ENCODE data around the gene EVI5L. TPM values are rescaled to one million over a fixed set of nuclear protein-coding genes. Genes with fewer than 3 reads are reported as not detected.

EVI5L gene
- total and polyA plus RNA-seq, 2 of the 13 experiments (the other 11 are each of a cell fraction or from before 2014, with no cell fraction given): 1.7 to 2.4 TPM

GRCh38 chr19:7914099-7914498 lies 84.1 kb downstream of the EVI5L start:
- CTCF ChIA-PET (ENCODE audit: low intra/inter-chr PET ratio, low total read pairs): no interaction called here
- Histone ChIP-seq H2AFZ (ENCODE audit: low read length) (no peak overlapping the region), H3K4me3 (replicated peaks in 1 of 3; ENCODE audit: insufficient read depth in 1 of 3, low read depth in 2 of 3, low read length in 3 of 3) (no peak overlapping the region), H3K9ac (ENCODE audit: insufficient read depth, low read depth, low read length) (no peak overlapping the region), H3K4me2 (ENCODE audit: low read depth, low read length) (no peak overlapping the region), H3K4me1 (ENCODE audit: insufficient read depth, low read length) (peaks cover 31% of the 10 kb centered on the region), H3K27me3 (ENCODE audit: control insufficient read depth in 1 of 2, insufficient read depth in 2 of 2, low read length in 2 of 2) (no peaks in the 10 kb centered on the region), H3K79me2 (ENCODE audit: insufficient read depth, low read length) (no peaks in the 10 kb centered on the region), H4K20me1 (ENCODE audit: insufficient read depth, low read length) (no peaks in the 10 kb centered on the region), H3K36me3 (replicated peaks in 1 of 2; ENCODE audit: control insufficient read depth in 1 of 2, insufficient read depth in 2 of 2, low read length in 2 of 2) (peaks cover 4 to 20% of the 10 kb centered on the region in 2 experiments; a peak in 3 of 5 replicates), H3K9me3 (ENCODE audit: low read length) (no peaks in the 10 kb centered on the region), H3K27ac (ENCODE audit: extremely low read length, insufficient read depth, low read length) (no peak overlapping the region)
- 87% methylated on average over 12 of the region's 12 CpGs for WGBS (ENCODE audit: low lambda C conversion rate)
- ATAC-seq: no peak
- BruUV-seq (replicated peaks): no TSS peak
- no peak for FAIRE-seq
- POLR2A ChIA-PET: interaction anchor here (1.6 kb wide), 1 partner anchor 27 kb away, joined by 4 read pairs; no protein-coding TSS in a partner anchor
- intact Hi-C loops (cut with micrococcal nuclease; ENCODE audit: unreplicated experiment) (no loop called here), in situ Hi-C loops (cut with HindIII; ENCODE audit: extremely low pct_ligation_motif_present, low pct_unique_long_range_greater_than_20kb) (no loop called here)
- no peak for DNase-seq (ENCODE audit: low spot score)
- peak; percentile 98 for TF ChIP-seq AGO1 (IDR thresholded peaks at IDR 0.05; ENCODE audit: low read depth, low read length, poor library complexity, severe bottlenecking)
- TF ChIP-seq ZBTB34 (CRISPR knock-in tag; IDR thresholded peaks at IDR 0.05): no peak
- no peak for TF ChIP-seq ZMYM2 (CRISPR knock-in tag; IDR thresholded peaks at IDR 0.05)
- 0 out of 2 replicates have a peak, but pooled peaks have one; percentile 14 for TF ChIP-seq RBFOX2 (IDR thresholded peaks at IDR 0.05; ENCODE audit: low read depth, low read length)
- TF ChIP-seq AGO2 (optimal IDR thresholded peaks at IDR 0.05; ENCODE audit: low read depth, low read length): peak; percentile 94

Other genes with a start within 250 kb of the EVI5L start
- 9.1 and 11.8 TPM in 2 replicates for gene CAMSAP3, start 234.4 kb upstream of the EVI5L start, total RNA-seq (2016; rRNA removed; fragmentation: Illumina TruSeq; extraction: Trizol)
- gene CAMSAP3, start 234.4 kb upstream of the EVI5L start, polyA plus RNA-seq (2011; rRNA removed): 10.8 and 16.8 TPM in 2 replicates
- gene XAB2, start 200.7 kb upstream of the EVI5L start, total RNA-seq (2016; rRNA removed; fragmentation: Illumina TruSeq; extraction: Trizol): 6.2 and 8.6 TPM in 2 replicates
- gene XAB2, start 200.7 kb upstream of the EVI5L start, polyA plus RNA-seq (2011; rRNA removed): 23.9 and 28.4 TPM in 2 replicates
- gene PET100, start 200.4 kb upstream of the EVI5L start, total RNA-seq (2016; rRNA removed; fragmentation: Illumina TruSeq; extraction: Trizol): 59.9 and 66.5 TPM in 2 replicates
- 20.0 and 22.3 TPM in 2 replicates for gene PET100, start 200.4 kb upstream of the EVI5L start, polyA plus RNA-seq (2011; rRNA removed)
- 0.80 TPM in 1 of 2 replicates, not detected in the other for gene PCP2, start 196.5 kb upstream of the EVI5L start, total RNA-seq (2016; rRNA removed; fragmentation: Illumina TruSeq; extraction: Trizol)
- gene PCP2, start 196.5 kb upstream of the EVI5L start, polyA plus RNA-seq (2011; rRNA removed): 0.62 and 0.82 TPM in 2 replicates
- 17.8 and 22.8 TPM in 2 replicates for gene STXBP2, start 193.1 kb upstream of the EVI5L start, total RNA-seq (2016; rRNA removed; fragmentation: Illumina TruSeq; extraction: Trizol)
- gene STXBP2, start 193.1 kb upstream of the EVI5L start, polyA plus RNA-seq (2011; rRNA removed): 40.1 and 48.7 TPM in 2 replicates
- not detected in 2 replicates for gene RETN, start 161.2 kb upstream of the EVI5L start, total RNA-seq (2016; rRNA removed; fragmentation: Illumina TruSeq; extraction: Trizol)
- not detected in 2 replicates for gene RETN, start 161.2 kb upstream of the EVI5L start, polyA plus RNA-seq (2011; rRNA removed)
- not detected in 2 replicates for gene MCEMP1, start 153.1 kb upstream of the EVI5L start, total RNA-seq (2016; rRNA removed; fragmentation: Illumina TruSeq; extraction: Trizol)
- not detected in 2 replicates for gene MCEMP1, start 153.1 kb upstream of the EVI5L start, polyA plus RNA-seq (2011; rRNA removed)
- gene TRAPPC5, start 149.4 kb upstream of the EVI5L start, total RNA-seq (2016; rRNA removed; fragmentation: Illumina TruSeq; extraction: Trizol): 74.8 and 78.7 TPM in 2 replicates
- gene TRAPPC5, start 149.4 kb upstream of the EVI5L start, polyA plus RNA-seq (2011; rRNA removed): 38.5 and 53.6 TPM in 2 replicates
- gene FCER2, start 128.1 kb upstream of the EVI5L start, total RNA-seq (2016; rRNA removed; fragmentation: Illumina TruSeq; extraction: Trizol): not detected in 2 replicates
- gene FCER2, start 128.1 kb upstream of the EVI5L start, polyA plus RNA-seq (2011; rRNA removed): not detected in 2 replicates
- gene CLEC4G, start 98.1 kb upstream of the EVI5L start, total RNA-seq (2016; rRNA removed; fragmentation: Illumina TruSeq; extraction: Trizol): not detected in 2 replicates
- gene CLEC4G, start 98.1 kb upstream of the EVI5L start, polyA plus RNA-seq (2011; rRNA removed): not detected in 2 replicates
- gene CD209, start 82.7 kb upstream of the EVI5L start, total RNA-seq (2016; rRNA removed; fragmentation: Illumina TruSeq; extraction: Trizol): not detected in 2 replicates
- gene CD209, start 82.7 kb upstream of the EVI5L start, polyA plus RNA-seq (2011; rRNA removed): not detected in 2 replicates
- gene CLEC4M, start 67.0 kb upstream of the EVI5L start, total RNA-seq (2016; rRNA removed; fragmentation: Illumina TruSeq; extraction: Trizol): not detected in 2 replicates
- 0.07 TPM in 1 of 2 replicates, not detected in the other for gene CLEC4M, start 67.0 kb upstream of the EVI5L start, polyA plus RNA-seq (2011; rRNA removed)
- 0.07 TPM in 2 replicates for gene PRR36, start 44.2 kb downstream of the EVI5L start, total RNA-seq (2016; rRNA removed; fragmentation: Illumina TruSeq; extraction: Trizol)
- gene PRR36, start 44.2 kb downstream of the EVI5L start, polyA plus RNA-seq (2011; rRNA removed): 0.17 TPM in 2 replicates
- gene LRRC8E, start 58.3 kb downstream of the EVI5L start, total RNA-seq (2016; rRNA removed; fragmentation: Illumina TruSeq; extraction: Trizol): 4.0 and 8.0 TPM in 2 replicates
- gene LRRC8E, start 58.3 kb downstream of the EVI5L start, polyA plus RNA-seq (2011; rRNA removed): 10.3 and 14.6 TPM in 2 replicates
- gene MAP2K7, start 73.7 kb downstream of the EVI5L start, total RNA-seq (2016; rRNA removed; fragmentation: Illumina TruSeq; extraction: Trizol): 8.7 and 10.8 TPM in 2 replicates
- gene MAP2K7, start 73.7 kb downstream of the EVI5L start, polyA plus RNA-seq (2011; rRNA removed): 9.0 and 14.8 TPM in 2 replicates
- 0.83 and 1.0 TPM in 2 replicates for gene TGFBR3L, start 84.6 kb downstream of the EVI5L start, total RNA-seq (2016; rRNA removed; fragmentation: Illumina TruSeq; extraction: Trizol)
- 0.14 and 0.20 TPM in 2 replicates for gene TGFBR3L, start 84.6 kb downstream of the EVI5L start, polyA plus RNA-seq (2011; rRNA removed)
- 9.5 and 10.2 TPM in 2 replicates for gene SNAPC2, start 90.1 kb downstream of the EVI5L start, total RNA-seq (2016; rRNA removed; fragmentation: Illumina TruSeq; extraction: Trizol)
- 12.7 and 14.9 TPM in 2 replicates for gene SNAPC2, start 90.1 kb downstream of the EVI5L start, polyA plus RNA-seq (2011; rRNA removed)
- gene CTXN1, start 95.9 kb downstream of the EVI5L start, total RNA-seq (2016; rRNA removed; fragmentation: Illumina TruSeq; extraction: Trizol): 0.11 and 0.36 TPM in 2 replicates
- 0.12 TPM in 1 of 2 replicates, not detected in the other for gene CTXN1, start 95.9 kb downstream of the EVI5L start, polyA plus RNA-seq (2011; rRNA removed)
- gene TIMM44, start 113.4 kb downstream of the EVI5L start, total RNA-seq (2016; rRNA removed; fragmentation: Illumina TruSeq; extraction: Trizol): 71.5 and 72.6 TPM in 2 replicates
- 42.9 and 49.4 TPM in 2 replicates for gene TIMM44, start 113.4 kb downstream of the EVI5L start, polyA plus RNA-seq (2011; rRNA removed)
- 38.4 and 58.2 TPM in 2 replicates for gene ELAVL1, start 175.4 kb downstream of the EVI5L start, total RNA-seq (2016; rRNA removed; fragmentation: Illumina TruSeq; extraction: Trizol)
- gene ELAVL1, start 175.4 kb downstream of the EVI5L start, polyA plus RNA-seq (2011; rRNA removed): 25.6 and 27.9 TPM in 2 replicates
- gene CCL25, start 222.5 kb downstream of the EVI5L start, total RNA-seq (2016; rRNA removed; fragmentation: Illumina TruSeq; extraction: Trizol): not detected in 2 replicates
- gene CCL25, start 222.5 kb downstream of the EVI5L start, polyA plus RNA-seq (2011; rRNA removed): not detected in 2 replicates